NK-92 treated with Interleukin-12 subunit alpha and Interleukin-12 subunit beta, amount 100 ng/mL, for 24 hours (cell line): Measurements from ENCODE around the gene CCDC187.

Experiments
- DNase-seq: peaks from one replicate; lab custom pipeline; 2025; lab: John Stamatoyannopoulos, UW

Gene CCDC187

GRCh38 chr9:136311051-136312008, 7.4 kb upstream of the CCDC187 start:
- DNase-seq: no peak

DNA sequence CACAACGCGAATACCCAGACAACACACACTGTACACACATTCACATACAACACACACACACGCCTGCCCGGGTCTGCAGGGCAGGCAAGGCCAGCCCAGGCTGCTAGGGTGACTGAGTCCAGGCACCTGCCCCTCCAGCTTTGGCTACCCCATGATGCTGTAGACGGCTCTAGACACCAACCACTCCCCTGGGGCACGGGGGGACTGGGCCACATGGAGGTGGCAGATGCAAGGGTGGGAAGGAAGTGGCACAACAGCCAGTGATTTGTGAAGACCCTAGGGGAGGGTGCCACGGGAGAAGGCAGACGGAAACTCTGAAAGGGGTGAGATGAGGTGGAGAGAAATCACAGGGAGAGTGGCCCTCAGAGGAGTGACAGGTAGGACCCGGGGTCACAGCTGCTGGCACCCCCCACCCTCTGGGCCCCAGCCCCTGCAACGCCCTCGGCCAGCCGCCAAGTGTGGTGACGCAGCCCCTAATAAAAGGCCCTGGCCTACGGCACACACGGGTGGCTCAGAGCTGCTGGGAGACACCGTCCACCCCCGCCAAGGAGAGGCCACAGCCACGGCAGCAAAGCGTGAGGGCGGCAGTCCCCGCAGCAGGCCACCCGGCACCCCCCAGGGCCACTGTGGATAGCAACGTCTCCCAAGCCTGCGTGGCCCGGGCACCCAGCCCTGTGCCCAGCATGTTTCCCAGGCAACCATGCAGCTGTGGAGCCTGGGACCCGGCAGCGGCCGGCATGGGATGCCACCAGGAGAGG, 6.6 kb upstream of the CCDC187 start:
- DNase-seq: no peak

GRCh38 chr9:136309806-136310220, 5.9 kb upstream of the CCDC187 start:
- DNase-seq: no peak

DNA sequence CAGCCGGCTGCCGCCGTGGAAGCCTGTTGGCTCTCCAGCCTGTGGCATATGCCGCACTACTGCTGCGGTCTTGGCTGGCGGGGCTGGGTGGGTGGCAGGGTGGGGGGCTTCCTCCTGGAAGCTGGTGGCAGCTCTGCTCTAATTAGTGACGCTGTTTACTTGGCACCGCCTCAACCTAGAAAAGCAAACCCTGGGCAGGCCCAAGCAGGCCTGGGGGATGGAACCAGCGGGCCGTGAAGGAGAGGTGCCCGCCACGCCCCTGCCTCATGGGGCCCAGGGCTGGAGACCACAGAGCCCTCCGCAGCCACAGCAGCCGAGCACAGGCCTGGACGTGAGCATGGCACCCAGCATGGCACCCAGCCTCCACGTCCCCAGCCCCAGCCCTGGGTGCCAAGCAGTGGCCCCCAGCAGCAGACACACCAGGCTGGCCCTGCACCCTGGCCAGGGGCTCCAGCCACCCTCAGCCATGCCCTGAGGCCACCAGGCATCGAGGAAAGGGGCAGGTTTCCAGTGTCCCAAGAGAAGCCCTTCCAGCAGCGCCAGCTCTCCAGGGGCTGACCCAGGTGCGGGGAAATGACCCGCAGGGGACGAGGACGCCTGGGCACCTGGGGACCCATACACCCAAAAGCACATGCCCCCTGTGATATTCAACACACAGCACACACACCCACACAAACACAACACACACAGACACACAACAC, 5.4 kb upstream of the CCDC187 start:
- DNase-seq: no peak

GRCh38 chr9:136308702-136309053, 4.8 kb upstream of the CCDC187 start:
- DNase-seq: no peak

GRCh38 chr9:136308006-136308701, 4.3 kb upstream of the CCDC187 start:
- DNase-seq: no peak

- DNase-seq: no peak
Measured at GRCh38 chr9:136307215-136307750, 3.4 kb upstream of the CCDC187 start.

GRCh38 chr9:136306211-136307208, 2.6 kb upstream of the CCDC187 start:
- DNase-seq: no peak

GRCh38 chr9:136305804-136306203, 1.9 kb upstream of the CCDC187 start:
- DNase-seq: no peak

- no peak for DNase-seq
Measured at GRCh38 chr9:136304981-136305380, 1.1 kb upstream of the CCDC187 start.

DNA sequence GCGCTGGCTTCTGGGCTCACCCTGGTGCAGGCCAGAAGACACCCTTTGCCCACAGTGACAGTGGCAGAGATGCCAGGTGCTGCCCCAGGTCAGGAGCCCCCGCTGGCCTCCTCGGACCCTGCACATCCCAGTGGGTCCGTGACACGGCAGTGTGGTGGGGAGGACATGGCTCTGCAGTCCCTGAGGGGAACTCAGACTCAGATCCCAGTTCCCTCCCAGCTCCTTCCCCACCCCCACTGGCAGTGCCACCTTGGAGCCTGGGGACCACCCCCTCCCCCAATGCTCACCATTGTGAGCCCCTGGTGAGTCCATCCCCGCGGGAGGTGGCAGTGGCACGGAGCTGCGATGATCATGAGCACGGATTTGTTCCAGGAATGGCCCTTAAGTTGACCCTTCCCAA, 562 bp upstream of the CCDC187 start:
- DNase-seq: no peak

GRCh38 chr9:136303066-136303824, 649 bp downstream of the CCDC187 start:
- no peak for DNase-seq

GRCh38 chr9:136302527-136302926, 1.4 kb downstream of the CCDC187 start:
- no peak for DNase-seq

- no peak for DNase-seq
Measured at GRCh38 chr9:136300866-136301265, 3.0 kb downstream of the CCDC187 start.

DNA sequence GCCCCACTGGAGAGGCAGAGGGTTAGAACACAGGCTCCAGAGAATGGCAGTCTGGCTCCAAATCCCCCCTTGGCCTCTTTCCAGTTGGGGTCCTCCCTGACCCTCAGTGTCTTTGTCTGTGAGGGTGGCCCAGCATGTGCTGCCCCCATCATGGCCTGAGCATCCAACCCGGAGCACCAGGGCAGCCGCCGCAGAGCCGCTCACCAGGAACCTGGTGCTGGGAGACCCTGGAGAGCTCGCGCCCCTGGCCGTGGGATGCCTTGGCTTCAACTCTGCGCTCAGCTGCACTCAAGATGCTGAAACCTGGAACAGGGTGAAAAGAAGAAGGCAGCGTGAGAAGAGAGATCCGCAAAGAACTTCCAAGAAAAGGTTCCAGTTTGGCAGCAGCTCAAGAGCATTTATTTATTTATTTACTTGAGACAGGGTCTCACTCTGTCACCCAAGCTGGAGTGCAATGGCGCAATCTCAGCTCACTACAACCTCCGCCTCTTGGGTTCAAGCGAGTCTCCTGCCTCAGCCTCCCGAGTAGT, 3.8 kb downstream of the CCDC187 start:
- no peak for DNase-seq

DNA sequence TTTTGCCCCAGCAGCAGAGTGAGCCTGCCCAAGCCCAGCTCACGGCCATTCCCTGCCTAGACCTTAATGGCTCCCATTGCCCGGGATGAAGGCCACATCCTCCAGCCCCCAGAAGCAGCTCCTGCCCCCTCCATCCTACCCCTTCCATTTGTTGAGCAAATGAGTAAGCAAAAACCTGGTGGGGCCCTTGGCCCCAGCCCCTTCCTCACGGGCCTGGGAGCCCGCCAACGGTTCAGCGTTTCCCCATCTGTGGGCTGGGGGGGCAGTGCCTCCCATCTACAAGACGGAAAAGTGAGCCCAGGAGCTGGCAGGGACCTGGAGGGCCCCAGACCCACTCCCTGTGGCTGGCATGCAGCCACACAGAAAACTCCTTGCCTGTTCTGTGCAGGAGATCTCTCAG, 4.4 kb downstream of the CCDC187 start:
- no peak for DNase-seq

GRCh38 chr9:136299116-136299515, 4.8 kb downstream of the CCDC187 start:
- no peak for DNase-seq

DNA sequence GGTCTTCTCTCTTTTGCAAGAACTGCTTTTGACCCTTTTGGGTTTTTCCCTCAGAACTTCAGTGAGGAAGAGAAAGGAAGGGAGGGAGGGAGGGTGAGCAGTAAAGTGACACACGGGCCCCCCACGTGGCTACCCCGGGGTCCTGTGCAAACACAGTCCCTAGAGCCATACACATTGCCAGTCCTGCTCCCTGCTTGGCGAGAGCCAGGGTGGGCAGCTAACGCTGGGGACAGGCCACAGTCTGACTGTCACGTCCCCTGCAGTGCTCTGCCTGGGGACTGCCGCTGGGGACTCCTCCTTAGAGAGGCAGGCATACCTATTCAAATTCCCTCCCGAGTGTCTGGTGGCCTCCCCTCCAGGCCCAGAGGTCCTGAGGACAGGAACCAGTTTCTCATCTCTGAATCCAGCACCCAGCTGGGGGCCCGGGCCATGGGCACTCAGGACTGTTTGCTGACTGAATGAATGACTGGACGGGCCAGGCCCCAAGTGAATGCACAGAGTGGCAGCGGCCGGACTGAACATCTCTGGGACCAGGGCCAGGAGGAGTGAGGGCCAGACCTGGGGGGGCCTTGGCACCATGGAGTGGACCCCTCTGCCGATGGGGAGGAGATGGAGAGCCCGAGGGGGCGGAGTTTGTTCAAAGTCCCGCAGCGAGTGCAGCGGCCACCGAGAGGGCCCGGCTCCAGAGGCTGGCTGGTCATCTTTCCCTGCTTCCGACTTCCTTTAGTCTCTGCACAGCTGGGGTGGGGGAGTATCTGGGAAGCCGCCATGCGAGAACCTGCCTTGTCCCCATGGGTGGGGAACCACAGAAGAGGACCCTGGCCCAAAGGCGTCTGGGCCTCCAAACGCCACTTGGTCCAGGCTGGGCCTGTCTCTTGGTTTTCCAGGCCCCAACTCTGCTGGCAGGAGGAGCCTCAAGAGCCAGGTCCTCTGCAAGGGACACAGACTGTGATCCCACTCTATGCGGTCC, 5.8 kb downstream of the CCDC187 start:
- no peak for DNase-seq
